ENCODE data around the gene CELSR2.
"Not testable (repeated sequence)": the region's sequence is repeated elsewhere in the genome, so short reads cannot be mapped to it uniquely, and the experiment has no call there.

Gene CELSR2

GRCh38 chr1:109280862-109281261 is 31.5 kb downstream of the CELSR2 start:
- no peak for DNase-seq (ENCODE audit: low read depth)

GRCh38 chr1:109281680-109282496 is 32.5 kb downstream of the CELSR2 start:
- no peak for DNase-seq (ENCODE audit: low read depth)

- no peak for DNase-seq (ENCODE audit: low read depth)
These were observed 33.2 kb downstream of the CELSR2 start for GRCh38 chr1:109282497-109282951.

- DNase-seq (ENCODE audit: low read depth) = peak; percentile 78
These were observed 33.8 kb downstream of the CELSR2 start, which contains the start of gene PSRC1 for GRCh38 chr1:109282952-109283747. TSS of gene PSRC1 (minus strand) at chr1:109283145.

GRCh38 chr1:109283748-109284600 is 34.6 kb downstream of the CELSR2 start:
- no peak for DNase-seq (ENCODE audit: low read depth)

GRCh38 chr1:109286762-109287161 is 37.4 kb downstream of the CELSR2 start:
- DNase-seq (ENCODE audit: low read depth) = not testable (repeated sequence)

GRCh38 chr1:109290137-109290536 is 40.8 kb downstream of the CELSR2 start:
- DNase-seq (ENCODE audit: low read depth) = no peak

GRCh38 chr1:109290998-109291397 is 41.7 kb downstream of the CELSR2 start:
- DNase-seq (ENCODE audit: low read depth) = no peak

- DNase-seq (ENCODE audit: low read depth) = no peak
These were observed 43.0 kb downstream of the CELSR2 start for GRCh38 chr1:109292364-109292763.

GRCh38 chr1:109293026-109293425 is 43.7 kb downstream of the CELSR2 start:
- DNase-seq (ENCODE audit: low read depth) = no peak

- no peak for DNase-seq (ENCODE audit: low read depth)
These were observed 45.1 kb downstream of the CELSR2 start for GRCh38 chr1:109294481-109294880.

GRCh38 chr1:109295712-109296415 is 46.5 kb downstream of the CELSR2 start:
- DNase-seq (ENCODE audit: low read depth) = no peak

GRCh38 chr1:109296782-109297181 is 47.4 kb downstream of the CELSR2 start:
- DNase-seq (ENCODE audit: low read depth) = no peak

- DNase-seq (ENCODE audit: low read depth) = no peak
These were observed 49.6 kb downstream of the CELSR2 start for GRCh38 chr1:109298666-109299557.

GRCh38 chr1:109299558-109300343 is 50.4 kb downstream of the CELSR2 start:
- DNase-seq (ENCODE audit: low read depth) = no peak

- no peak for DNase-seq (ENCODE audit: low read depth)
These were observed 51.4 kb downstream of the CELSR2 start for GRCh38 chr1:109300650-109301151.

- no peak for DNase-seq (ENCODE audit: low read depth)
These were observed 52.5 kb downstream of the CELSR2 start for GRCh38 chr1:109301874-109302273.

GRCh38 chr1:109304226-109304920 is 55.0 kb downstream of the CELSR2 start:
- DNase-seq (ENCODE audit: low read depth) = no peak

- not testable (repeated sequence) for DNase-seq (ENCODE audit: low read depth)
These were observed 56.7 kb downstream of the CELSR2 start for GRCh38 chr1:109305991-109306390.

Data from stimulated activated CD8-positive, alpha-beta memory T cell treated with anti-CD3 and anti-CD28 coated beads, Interleukin-7, amount 100 ng/mL, for 24 hours (primary cell).